Loucy (cell line): Measurements from ENCODE around the gene PSMC1.

ENCODE experiments used
- CTCF ChIP-seq: fragments of 200-600 bp; sonication (generic); conservative IDR thresholded peaks from 2 replicates; pipeline ENCODE4 v1.5.1; 2014; ENCODE audit warnings: mild to moderate bottlenecking, antibody characterized with exemption, low read length
- EZH2phosphoT487 ChIP-seq: fragments of 200-600 bp; IDR thresholded peaks from 2 replicates; pipeline ENCODE4 v1.6.1; 2018; ENCODE audit warnings: antibody characterized with exemption, mild to moderate bottlenecking, moderate library complexity, borderline replicate concordance

GRCh38 chr14:90281756-90282155, 25.4 kb downstream of the PSMC1 start:
- TF ChIP-seq CTCF: no peak
- TF ChIP-seq EZH2phosphoT487: no peak
